Peyer's patch (tissue), 4 donors: Measurements from ENCODE around the gene PSMD12. TPM values are rescaled to one million over a fixed set of nuclear protein-coding genes. Genes with fewer than 3 reads are reported as not detected.
"Not testable (repeated sequence)": the region's sequence is repeated elsewhere in the genome, so short reads cannot be mapped to it uniquely, and the experiment has no call there.

Experiments used
- DNase-seq, 3 donors: peaks; one replicate each; pipeline ENCODE4 v3.0.0-alpha.2; 2017 to 2019
- H3K27ac ChIP-seq, 4 donors: fragments of 200-600 bp; sonication (generic); one replicate each; pipeline ENCODE4 v1.5.1; 2016 to 2019
- H3K27me3 ChIP-seq, 2 donors: fragments of 200-600 bp; sonication (generic); one replicate each; pipeline ENCODE4 v1.5.1; 2019
- H3K36me3 ChIP-seq, 3 donors: fragments of 200-600 bp; sonication (generic); one replicate each; pipeline ENCODE4 v1.5.1; 2016 to 2019
- H3K4me1 ChIP-seq, 4 donors: fragments of 200-600 bp; sonication (generic); one replicate each; pipeline ENCODE4 v1.5.1; 2016 to 2019
- H3K4me3 ChIP-seq, 4 donors: fragments of 200-600 bp; sonication (generic); 1 replicate in 3 of 4; 2 replicates in 1 of 4; pipeline ENCODE4 v1.5.1; 2016 to 2019; ENCODE audit warnings: mild to moderate bottlenecking in 1 of 4
- H3K9me3 ChIP-seq, 4 donors: fragments of 200-600 bp; sonication (generic); one replicate each; pipeline ENCODE4 v1.5.1; 2016 to 2019; ENCODE audit warnings: mild to moderate bottlenecking in 1 of 4
- POLR2A ChIP-seq, 2 donors: fragments of 450-650 bp; IDR thresholded peaks; one replicate each; pipeline ENCODE4 v1.5.1; 2017; ENCODE audit warnings: antibody characterized with exemption in 2 of 2, mild to moderate bottlenecking in 2 of 2, moderate library complexity in 2 of 2
- total RNA-seq, 4 donors: library from RNA; depleted of rRNA; stranded (reverse); fragments of >200 nt; gene quantifications; one replicate each; pipeline ENCODE4 v1.1.0, GENCODE V29; 2016
- TF ChIP-seq, protein P1 (sequence below), 6 experiments: fragments of 450-650 bp in 4 of 6; fragments of 200-600 bp in 2 of 6; sonication (generic) in 1 of 6; IDR thresholded peaks; one replicate each; pipeline ENCODE4 v1.5.1; 2017 to 2019; ENCODE audit warnings: antibody characterized with exemption in 6 of 6, mild to moderate bottlenecking in 3 of 6, moderate library complexity in 1 of 6

PSMD12 gene
- total RNA-seq, 4 donors from 2014 or later = 15.2 to 23.1 (median 17.1) TPM

GRCh38 chr17:67349420-67349819 is 17.0 kb downstream of the PSMD12 start:
- no peak for DNase-seq
- Histone ChIP-seq H3K4me3 (no peak overlapping the region), H3K9me3 (no peaks in the 10 kb centered on the region), H3K27ac (no peak overlapping the region), H3K27me3 (no peaks in the 10 kb centered on the region), H3K36me3 (peaks cover 0 to 97% (median 3%) of the 10 kb centered on the region in 3 donors), H3K4me1 (no peaks in the 10 kb centered on the region)
- no peak for TF ChIP-seq POLR2A (IDR thresholded peaks at IDR 0.05)
- TF ChIP-seq, protein P1, sequence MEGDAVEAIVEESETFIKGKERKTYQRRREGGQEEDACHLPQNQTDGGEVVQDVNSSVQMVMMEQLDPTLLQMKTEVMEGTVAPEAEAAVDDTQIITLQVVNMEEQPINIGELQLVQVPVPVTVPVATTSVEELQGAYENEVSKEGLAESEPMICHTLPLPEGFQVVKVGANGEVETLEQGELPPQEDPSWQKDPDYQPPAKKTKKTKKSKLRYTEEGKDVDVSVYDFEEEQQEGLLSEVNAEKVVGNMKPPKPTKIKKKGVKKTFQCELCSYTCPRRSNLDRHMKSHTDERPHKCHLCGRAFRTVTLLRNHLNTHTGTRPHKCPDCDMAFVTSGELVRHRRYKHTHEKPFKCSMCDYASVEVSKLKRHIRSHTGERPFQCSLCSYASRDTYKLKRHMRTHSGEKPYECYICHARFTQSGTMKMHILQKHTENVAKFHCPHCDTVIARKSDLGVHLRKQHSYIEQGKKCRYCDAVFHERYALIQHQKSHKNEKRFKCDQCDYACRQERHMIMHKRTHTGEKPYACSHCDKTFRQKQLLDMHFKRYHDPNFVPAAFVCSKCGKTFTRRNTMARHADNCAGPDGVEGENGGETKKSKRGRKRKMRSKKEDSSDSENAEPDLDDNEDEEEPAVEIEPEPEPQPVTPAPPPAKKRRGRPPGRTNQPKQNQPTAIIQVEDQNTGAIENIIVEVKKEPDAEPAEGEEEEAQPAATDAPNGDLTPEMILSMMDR (IDR thresholded peaks at IDR 0.05) = no peak

GRCh38 chr17:67347826-67348225 is 18.6 kb downstream of the PSMD12 start:
- TF ChIP-seq, protein P1 (IDR thresholded peaks at IDR 0.05) = no peak
- TF ChIP-seq POLR2A (IDR thresholded peaks at IDR 0.05) = no peak
- Histone ChIP-seq H3K27me3 (no peaks in the 10 kb centered on the region), H3K4me1 (no peaks in the 10 kb centered on the region), H3K9me3 (no peaks in the 10 kb centered on the region), H3K4me3 (no peak overlapping the region), H3K27ac (no peak overlapping the region), H3K36me3 (peaks cover 0 to 97% (median 3%) of the 10 kb centered on the region in 3 donors)
- DNase-seq = no peak

DNA sequence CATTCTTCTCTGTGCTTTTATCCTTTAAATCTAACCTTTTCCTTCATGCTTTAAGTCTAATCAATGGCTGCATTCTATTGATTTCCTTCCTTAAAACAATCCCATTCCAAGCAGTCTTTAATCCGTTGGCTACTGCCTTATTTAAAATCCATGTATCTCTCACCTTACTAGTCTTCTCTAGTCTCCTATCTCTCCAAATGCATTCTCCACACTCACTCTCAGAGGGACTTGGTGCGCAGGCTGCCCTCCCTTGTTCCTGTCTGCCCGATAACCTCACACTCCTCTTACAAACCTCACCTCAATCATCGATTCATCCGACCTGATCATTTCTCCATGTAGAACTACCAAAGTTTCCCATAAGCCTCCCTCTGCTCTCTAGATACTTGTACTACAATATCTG is 23.1 kb downstream of the PSMD12 start:
- Histone ChIP-seq H3K27ac (no peak overlapping the region), H3K27me3 (no peaks in the 10 kb centered on the region), H3K36me3 (peaks cover 0 to 89% (median 0%) of the 10 kb centered on the region in 3 donors), H3K4me1 (no peaks in the 10 kb centered on the region), H3K9me3 (no peaks in the 10 kb centered on the region), H3K4me3 (no peak overlapping the region)
- TF ChIP-seq, protein P1 (IDR thresholded peaks at IDR 0.05) = no peak
- TF ChIP-seq POLR2A (IDR thresholded peaks at IDR 0.05) = no peak
- no peak for DNase-seq

DNA sequence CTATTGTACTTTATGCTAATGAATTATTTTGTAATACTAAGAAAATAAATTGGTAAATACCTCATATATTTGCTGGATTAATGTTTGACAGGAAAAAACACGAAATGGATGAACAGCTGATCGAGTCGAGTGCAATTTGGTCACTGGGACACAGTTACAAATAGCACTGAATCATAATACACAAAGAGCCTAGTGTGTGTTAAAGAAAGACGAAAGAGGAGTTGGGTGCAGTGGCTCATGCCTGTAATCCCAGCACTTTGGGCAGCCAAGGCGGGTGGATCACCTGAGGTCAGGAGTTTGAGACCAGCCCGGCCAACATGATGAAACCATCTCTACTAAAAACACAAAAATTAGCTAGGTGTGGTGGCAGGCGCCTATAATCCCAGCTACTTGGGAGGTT is 28.0 kb downstream of the PSMD12 start:
- peaks cover 0 to 42% (median 0%) of the 10 kb centered on the region in 3 donors for H3K36me3 ChIP-seq
- H3K4me3 ChIP-seq, H3K27me3 ChIP-seq, DNase-seq, H3K27ac ChIP-seq, H3K4me1 ChIP-seq, H3K9me3 ChIP-seq: not testable (repeated sequence)

- Histone ChIP-seq H3K27me3 (no peaks in the 10 kb centered on the region), H3K4me1 (peaks cover 0 to 8% (median 0%) of the 10 kb centered on the region in 4 donors), H3K27ac (no peak overlapping the region), H3K9me3 (no peaks in the 10 kb centered on the region), H3K36me3 (peaks cover 0 to 28% (median 0%) of the 10 kb centered on the region in 3 donors), H3K4me3 (no peak overlapping the region)
- no peak for DNase-seq
- TF ChIP-seq POLR2A (IDR thresholded peaks at IDR 0.05) = no peak
- TF ChIP-seq, protein P1 (IDR thresholded peaks at IDR 0.05) = no peak
Observed at GRCh38 chr17:67336859-67337258, 29.5 kb downstream of the PSMD12 start.

GRCh38 chr17:67335245-67335835 is 31.0 kb downstream of the PSMD12 start:
- DNase-seq = no peak
- Histone ChIP-seq H3K4me1 (peaks cover 0 to 8% (median 0%) of the 10 kb centered on the region in 4 donors), H3K27me3 (no peaks in the 10 kb centered on the region), H3K27ac (no peak overlapping the region), H3K9me3 (no peaks in the 10 kb centered on the region), H3K36me3 (peaks cover 0 to 13% (median 0%) of the 10 kb centered on the region in 3 donors), H3K4me3 (no peak overlapping the region)
- no peak for TF ChIP-seq POLR2A (IDR thresholded peaks at IDR 0.05)
- TF ChIP-seq, protein P1 (IDR thresholded peaks at IDR 0.05) = no peak

DNA sequence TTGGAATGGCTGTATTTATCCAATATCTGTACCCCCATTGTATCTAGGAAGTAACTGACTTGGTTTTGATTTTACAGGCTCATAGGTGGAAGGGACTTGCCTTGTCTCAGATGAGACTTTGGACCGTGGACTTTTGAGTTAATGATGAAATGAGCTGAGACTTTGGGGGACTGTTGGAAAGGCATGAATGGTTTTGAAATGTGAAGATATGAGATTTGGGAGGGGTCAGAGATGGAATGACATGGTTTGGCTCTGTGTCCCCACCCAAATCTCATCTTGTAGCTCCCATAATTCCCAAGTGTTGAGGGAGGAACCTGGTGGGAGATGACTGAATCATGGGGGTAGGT is 34.2 kb downstream of the PSMD12 start:
- H3K27me3 ChIP-seq, H3K4me3 ChIP-seq, DNase-seq, H3K27ac ChIP-seq, H3K36me3 ChIP-seq, H3K9me3 ChIP-seq, H3K4me1 ChIP-seq: not testable (repeated sequence)

GRCh38 chr17:67331381-67332161 is 34.8 kb downstream of the PSMD12 start:
- not testable (repeated sequence) for H3K9me3 ChIP-seq, H3K27me3 ChIP-seq, H3K36me3 ChIP-seq, H3K4me3 ChIP-seq, H3K4me1 ChIP-seq, H3K27ac ChIP-seq, DNase-seq
